HG03521 (cell line): ENCODE results near the gene TPST1.

Experiments
- ATAC-seq: cut with Tn5 transposase; IDR thresholded peaks from one replicate; pipeline ENCODE4 v1.9.1; 2021; ENCODE audit warnings: mild to moderate bottlenecking, moderate library complexity; ENCODE audit not compliant: unreplicated experiment

TPST1 gene

DNA sequence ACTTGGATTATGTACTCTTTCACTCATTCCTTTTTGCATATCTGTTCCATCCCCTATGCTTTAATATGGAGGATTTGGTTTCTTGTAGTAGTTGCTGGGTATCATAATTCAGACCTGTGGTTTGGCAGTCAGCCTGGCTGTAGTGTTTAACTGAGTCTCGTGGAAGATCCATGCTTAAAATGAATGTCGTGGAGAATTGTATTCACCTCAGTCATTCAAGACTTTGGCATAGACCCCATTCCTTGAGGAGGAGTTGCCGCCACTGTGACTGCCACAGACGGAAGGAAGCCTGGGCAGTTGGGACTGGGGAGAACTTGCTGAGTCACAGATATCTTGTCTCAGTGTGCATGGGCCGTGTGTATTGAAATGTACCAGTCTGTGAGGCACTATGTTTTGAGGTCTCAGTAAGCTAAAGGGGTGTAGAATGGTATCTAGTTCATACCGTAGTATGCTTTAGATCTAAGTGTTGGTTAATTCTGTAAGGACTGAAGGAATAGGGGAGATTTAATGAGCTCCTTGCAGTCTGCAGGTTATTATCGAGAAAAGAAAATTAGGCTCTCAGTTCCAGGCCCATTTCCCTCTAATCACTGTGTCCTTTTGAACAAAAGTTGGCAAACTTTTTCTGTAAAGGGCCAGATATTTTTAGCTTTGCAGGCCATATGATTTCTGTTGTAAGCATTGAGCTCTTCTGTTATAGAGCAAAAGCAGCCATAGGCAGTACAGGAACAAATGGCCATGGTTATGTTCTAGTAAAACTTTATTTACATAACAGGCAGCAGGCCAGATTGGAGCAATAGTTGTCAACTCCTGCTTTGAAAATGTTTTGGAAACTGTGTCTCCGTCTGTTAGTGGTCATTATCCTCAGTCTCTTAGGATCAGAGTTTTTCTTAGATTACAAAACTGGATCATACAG is 76.8 kb downstream of the TPST1 start:
- ATAC-seq: no peak

DNA sequence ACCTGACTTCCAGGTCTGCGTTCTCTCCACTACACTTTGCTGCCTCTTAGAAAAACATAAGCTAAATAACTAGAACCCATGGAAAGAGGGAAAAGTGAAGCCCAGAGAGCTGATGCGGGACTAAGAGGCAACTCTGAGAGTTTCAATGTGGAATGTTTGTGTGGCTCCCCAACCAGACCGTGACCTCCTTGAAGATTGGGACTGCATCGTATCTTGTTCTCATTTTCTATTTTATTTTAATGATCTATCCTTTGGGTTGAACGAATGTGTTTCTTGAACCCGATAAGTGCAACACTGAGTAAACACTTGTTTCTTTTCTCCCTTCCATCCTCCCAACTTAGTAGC is 77.4 kb downstream of the TPST1 start:
- ATAC-seq: no peak

DNA sequence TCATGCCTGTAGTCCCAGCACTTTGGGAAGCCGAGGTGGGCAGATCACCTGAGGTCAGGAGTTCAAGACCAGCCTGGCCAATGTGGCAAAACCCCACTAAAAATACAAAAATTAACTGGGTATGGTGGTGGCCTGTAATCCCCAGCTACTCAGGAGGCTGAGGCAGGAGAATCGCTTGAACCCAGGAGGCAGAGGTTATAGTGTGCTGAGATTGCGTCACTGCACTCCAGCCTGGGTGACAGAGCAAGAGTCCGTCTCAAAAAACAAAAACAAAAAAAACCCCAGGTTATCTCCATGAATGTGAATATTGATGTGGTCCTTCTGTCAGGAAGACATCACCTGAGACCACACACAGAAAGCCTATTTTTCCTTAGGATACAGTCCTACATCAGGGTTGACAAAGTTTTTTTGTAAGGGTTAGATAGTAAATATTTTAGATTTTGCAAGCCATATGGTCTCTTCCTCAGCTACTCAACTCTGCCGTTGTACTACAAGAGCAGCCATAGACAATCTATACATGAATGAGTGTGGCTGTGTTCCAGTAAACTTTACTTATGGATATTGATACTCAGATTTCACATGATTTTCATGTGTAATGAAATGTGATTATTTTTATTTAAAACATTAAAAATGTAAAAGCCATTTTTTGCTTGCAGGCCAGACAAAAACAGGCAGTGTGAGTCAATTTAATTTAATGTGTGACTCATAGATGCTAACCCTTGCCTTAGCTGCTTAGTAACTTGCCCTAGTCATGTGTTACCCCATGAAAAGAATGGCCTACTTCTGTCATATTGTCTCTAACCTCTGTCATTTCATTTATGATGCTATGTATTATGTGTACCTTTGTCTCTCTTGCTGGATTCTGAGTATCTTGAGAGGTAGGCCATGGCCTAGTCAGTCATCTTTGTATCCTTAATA is 78.1 kb downstream of the TPST1 start:
- no peak for ATAC-seq

DNA sequence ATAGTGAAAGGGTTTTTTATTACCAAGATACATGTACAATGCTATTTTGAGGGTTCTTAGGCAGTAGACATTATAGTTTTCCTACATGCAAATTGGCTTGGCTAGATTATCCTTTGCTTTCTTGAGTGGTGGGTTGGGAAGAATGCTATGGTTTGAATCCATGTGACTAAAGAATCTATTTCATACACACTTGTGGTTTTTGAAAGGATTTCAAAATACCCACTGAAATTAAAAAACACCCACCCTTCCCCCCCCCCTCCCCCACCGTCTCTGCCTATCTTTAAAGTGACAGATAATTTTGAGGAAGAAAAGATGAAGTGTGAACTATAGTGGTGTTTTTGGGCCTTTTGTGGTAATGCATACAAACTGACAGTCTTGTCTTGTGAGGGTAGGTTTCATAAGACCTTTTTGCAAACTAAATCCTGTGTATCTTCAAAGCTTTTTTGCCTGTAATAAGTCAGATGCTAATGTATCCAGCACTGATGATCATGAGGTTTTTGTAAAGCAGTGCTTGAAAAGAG is 90.9 kb downstream of the TPST1 start:
- no peak for ATAC-seq

DNA sequence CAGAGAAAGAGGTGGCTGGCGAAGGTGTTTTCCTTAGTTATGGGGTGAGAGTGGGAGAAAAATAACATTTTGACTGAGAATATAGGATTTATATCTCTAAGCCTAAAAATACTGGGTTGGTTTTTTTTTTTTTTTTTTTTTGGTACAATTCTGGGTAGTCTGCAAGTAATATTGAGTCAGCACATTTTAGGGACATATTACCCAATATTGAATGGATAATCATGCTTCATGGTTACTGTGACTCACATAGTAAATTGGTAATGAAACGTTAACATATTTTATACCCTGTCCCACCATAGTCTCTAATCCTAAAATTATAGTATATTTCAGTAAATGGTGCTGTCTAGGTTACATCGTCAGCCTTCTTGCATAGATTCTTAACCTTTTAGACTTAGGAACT is 91.4 kb downstream of the TPST1 start:
- ATAC-seq: no peak

DNA sequence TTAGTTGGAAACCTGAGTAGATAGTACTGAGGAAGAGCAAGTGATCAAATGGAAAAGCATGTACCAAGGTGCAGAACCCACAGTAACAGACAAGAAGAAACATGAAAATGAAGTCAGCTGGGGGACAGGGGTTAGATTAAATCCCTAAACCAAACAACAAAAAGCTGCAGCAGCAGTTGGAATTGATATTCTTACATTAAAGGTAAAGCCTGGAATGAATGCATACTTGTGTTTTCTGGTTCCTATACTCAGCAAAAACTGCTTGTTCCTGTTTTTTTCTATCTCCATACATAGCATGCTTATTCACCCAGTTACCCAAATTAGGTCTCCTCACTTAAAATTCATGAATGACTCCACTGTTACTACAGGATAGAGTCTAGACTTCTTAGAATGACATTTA is 92.4 kb downstream of the TPST1 start:
- ATAC-seq: no peak

DNA sequence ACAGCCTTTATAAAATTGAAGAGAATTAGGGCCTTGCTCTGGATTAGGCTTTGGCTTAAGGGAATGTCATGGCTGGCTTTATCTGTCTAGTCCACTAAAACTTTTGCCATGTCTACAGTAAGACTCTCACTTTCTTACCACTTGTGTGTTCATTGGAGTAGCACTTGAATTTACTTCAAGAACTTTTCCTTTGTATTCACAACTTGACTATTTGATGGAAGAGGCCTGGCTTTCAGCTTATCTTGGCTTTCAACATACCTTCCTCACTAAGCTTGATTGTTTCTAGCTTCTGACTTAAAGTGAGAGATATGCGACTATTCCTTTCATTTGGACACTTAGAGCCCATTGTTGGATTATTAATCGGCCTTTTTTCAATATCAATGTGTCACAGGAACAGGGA is 96.1 kb downstream of the TPST1 start:
- ATAC-seq: no peak

DNA sequence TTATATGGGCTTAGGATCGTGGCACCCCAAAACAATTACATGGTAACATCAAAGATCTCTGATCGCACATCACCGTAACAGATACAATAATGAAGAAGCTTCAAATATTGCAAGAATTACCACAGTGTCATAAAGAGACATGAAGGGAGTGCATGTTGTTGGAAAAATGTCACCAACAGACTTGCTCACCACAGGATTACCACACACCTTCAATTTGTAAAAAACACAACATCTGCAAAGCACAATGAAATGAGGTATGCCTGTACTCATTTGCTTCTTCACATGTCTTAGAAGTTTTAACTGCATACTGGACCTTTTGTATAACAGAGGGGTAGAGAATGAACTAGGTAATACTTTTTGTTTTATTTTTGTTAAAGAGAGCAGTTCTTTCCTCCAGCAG is 96.6 kb downstream of the TPST1 start:
- no peak for ATAC-seq

DNA sequence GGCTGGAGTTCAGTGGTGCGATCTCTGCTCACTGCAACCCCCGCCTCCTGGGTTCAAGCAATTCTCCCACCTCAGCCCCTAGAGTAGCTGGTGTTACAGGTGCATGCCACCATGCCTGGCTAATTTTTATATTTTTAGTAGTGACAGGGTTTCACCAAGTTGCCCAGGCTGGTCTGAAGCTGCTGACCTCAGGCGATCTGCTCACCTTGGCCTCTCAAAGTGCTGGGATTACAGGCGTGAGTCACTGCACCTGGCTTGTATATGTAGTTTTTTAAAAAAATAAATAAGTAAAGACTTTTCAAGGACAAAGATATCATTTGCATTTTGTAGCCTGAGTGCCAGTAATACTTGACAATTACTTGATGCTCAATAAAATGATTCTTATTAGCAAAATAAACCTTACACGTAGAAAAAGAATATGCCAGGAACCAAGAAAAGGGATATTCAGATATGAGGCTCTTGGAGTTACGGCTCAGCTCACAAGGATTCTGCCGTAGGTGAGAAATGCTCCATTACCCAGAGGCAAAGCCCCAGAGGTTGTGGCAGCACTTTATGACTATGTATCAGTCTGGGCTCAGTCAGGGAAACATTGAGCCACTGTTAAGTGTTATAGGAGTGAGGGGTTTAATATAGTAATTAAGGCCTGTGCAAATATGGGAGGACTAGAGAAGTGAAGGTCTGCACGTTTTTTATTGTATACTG is 98.5 kb downstream of the TPST1 start:
- no peak for ATAC-seq

DNA sequence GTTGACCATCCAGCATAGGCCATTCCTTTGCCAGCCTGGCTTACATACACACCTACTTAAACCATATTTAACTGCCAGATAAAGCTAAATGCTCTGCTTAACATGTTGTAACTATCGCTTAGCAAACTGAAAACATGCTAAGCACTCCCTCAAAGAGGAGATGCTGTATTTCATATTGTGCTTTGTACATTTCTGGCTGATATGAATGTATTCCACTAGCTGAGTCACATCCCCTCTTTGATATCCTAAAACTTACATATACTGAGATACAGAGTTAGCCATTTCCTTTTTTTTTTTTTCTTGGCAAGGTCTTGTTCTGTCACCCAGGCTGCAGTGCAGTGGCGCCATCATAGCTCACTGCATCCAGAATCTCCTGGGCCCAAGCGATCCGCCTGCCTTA is 99.4 kb downstream of the TPST1 start:
- no peak for ATAC-seq

DNA sequence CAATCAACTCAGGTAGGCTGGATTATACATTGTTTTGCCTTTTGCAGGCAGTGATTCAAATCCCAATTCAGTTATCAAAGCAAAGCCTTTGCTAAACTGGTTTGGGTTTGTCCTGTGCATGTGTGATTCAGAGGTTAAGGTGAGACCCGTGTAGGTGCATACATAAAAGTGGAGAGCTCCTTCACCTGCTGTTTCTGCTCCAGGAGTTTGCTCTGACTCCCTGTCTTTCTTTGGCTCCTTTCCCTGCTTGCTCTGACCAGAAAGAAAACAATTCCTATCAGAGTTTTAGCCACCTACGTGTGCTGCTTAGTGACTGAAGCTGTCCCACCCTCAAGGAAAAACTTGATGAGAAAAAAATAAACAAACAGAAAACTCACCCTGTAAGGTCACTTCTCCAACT is 101.1 kb downstream of the TPST1 start:
- ATAC-seq: no peak

DNA sequence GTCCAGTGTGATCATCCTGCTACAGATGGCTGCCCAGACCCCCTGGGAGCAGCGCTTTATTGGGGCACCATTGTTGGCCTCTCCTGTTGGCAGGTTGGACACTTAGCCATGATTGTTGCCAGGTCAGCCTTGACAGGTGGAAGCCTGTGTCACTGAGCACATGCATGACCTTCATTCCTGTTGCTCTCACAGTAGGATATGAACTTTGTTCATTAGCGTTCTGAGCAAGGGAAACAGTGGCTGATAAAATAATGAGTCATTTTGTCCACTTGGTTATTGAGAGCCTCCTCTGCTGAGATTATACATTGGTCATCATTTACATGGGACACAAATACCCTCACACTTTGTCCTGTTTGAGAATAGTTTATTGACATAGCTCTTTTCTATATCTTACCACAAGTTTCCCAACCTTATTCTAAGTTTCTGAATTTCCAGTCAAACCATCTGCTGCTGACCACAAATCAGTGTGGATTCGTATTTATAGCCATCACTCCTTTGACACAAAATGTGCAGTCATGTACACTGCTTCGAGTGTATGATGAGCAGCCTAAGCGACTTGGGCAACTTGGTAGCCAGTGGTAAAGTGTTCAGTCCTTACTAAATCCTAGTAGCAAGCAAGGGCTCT is 102.6 kb downstream of the TPST1 start:
- no peak for ATAC-seq

DNA sequence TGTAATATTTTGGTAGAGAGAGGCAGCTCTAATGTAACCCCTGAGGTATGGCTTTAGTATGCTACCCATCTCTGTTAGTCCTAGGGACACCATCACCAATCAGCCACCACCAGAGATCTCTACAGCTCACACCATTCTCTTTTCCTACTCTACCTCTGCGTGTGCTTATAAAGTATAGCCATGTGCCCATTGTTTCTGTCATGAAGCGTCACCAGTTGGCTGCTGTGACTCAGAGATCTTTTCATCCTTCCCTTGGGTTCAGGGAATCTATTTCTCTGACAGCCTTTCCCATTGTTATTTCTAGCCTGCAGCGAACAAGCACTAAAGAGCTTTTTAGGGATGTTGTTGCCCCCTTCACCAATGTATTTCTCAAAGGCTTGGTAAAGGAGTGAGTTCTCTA is 103.3 kb downstream of the TPST1 start:
- ATAC-seq: no peak

DNA sequence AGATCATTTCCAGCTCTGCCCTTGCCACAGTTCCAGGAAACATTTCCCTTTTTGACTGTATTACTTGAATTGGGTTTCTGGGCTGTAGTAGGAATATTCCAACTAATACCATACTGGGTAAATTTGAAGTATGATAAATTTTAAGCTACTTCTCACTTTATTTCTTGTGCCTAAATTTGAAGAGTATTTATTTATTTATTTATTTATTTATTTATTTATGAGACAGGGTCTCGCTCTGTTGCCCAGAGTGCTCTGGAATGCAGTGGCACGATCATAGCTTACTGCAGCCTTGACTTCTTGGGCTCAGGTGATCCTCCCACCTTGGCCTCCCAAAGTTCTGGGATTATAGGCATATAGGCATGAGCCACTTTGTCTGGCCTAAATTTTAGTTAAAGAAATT is 105.5 kb downstream of the TPST1 start:
- no peak for ATAC-seq

DNA sequence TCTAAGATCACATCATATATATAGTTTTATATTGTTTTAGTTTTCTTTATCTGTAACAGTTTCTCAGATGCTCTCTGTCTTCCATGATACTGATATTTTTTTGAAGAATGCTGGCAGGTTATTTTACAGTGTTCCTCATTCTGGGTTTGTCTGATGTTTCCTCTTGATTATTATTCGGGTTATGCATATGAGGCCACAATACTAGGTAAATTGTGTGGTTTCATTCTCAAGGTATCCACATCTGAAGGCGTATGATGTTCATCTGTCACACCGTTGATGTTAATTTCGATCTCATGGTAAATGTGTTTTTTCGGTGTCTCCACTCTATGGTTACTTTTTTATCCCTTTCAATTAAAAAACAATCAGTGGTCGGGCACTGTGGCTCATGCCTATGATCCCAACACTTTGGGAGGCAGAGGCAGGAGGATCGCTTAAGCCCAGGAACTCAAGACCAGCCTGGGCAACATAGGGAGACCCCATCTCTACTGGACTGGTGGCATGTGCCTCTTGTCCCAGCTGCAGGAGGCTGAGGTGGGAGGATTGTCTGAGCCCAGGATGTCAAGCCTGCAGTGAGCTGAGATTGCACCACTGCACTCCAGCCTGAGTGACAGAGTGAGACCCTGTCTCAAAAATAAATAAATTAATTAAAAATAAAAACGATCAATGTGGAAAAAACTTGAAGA is 108.9 kb downstream of the TPST1 start:
- no peak for ATAC-seq

DNA sequence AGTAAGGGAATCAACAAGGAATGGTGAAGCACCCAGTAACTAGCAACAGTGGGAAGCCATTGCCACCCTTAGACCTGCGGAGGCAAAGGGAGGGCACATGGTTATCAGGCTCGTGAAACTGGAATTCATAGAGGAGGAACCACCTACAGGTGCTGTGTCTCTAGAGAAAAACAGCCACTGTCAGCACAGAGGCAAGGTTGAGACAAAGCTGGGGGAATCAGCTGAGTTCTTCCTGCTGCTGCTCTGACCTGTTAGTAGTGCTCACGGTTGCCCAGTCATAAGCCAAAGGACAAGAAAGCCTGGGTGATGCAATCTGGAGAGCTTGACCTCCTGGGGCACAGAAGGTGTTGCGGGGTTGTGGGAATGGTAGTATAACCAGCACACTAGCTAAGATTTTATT is 110.1 kb downstream of the TPST1 start:
- no peak for ATAC-seq

DNA sequence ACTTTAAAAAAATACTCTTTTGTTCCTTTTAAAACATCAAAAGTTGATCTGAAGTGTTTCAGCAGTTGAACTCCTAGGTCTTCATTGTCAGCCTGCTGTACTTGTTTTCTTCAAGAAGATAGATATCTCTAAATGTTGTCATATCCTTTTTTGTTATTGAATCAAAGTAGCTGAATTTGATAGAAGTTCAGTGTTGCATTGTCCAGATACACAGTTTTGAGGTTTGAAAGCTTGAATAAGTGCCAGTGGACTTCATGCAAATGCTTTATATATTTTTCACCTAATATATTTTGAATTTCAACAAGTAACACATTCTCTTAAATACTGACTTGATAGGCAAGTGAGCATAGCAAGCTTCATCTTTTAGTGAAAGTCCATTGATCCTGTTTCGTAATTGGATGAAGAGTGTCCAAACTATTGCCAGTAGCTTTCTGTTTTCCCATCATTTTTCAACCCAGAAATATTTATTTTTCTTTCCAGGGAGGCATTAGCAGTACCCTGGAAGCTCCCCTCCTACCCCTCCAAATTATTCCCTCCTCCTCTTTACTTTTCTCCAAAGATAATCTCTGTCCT is 114.4 kb downstream of the TPST1 start:
- no peak for ATAC-seq

DNA sequence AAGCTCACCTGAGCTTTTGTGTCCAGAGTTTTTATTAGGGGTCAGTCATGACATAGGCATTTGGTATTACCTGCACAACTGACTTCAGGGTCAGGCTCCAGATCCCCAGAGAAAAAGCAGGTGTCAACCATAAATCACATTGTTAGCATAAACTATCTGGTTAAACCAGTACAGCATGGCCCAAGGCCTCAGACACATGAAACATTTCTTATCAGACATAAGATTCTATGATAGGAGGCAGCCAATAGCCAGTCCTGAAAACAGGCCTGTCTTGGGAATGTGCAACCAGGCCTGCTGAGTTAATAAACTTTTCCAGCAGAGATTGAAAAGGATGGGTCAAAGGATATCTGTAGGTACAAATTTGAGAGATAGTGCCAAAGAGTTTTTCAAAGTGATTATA is 116.1 kb downstream of the TPST1 start:
- ATAC-seq: no peak

DNA sequence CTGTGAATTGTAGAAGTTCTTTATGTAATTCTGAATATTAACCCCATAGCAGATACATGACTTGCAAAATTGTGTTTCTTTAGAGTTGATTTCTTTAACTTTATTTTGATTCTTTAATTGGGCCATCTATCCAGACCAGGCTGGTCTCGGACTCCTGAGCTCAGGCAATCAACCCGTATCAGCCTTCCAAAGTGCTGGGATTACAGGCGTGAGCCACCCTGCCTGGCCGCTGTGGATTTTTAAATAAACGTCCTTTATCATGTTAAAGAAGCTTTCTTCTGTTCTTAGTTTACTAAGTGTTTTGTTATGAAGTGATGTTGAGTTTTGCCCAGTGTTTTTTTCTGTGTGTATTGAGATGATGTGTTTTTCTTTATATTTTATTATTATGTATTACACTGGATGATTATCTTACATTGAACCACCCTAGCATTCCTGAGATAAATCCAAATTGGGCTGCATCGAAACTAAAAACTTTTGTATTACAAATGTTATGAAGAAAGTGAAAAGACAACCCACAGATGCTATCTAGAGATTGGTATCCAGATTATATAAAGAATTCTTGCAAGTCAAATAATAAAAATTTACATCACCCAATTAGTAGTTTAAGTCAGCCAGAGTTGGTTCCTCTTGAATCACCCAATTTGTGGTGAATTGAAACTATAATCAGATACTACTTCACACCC is 118.1 kb downstream of the TPST1 start:
- ATAC-seq: no peak
